Epithelial cell of proximal tubule (primary cell): ENCODE measurements around the gene TBR1. TPM values are rescaled to one million over a fixed set of nuclear protein-coding genes. Genes with fewer than 3 reads are reported as not detected.

ENCODE experiments used
- DNase-seq: peaks from one replicate; pipeline ENCODE4 v3.0.0-alpha.2; 2011; ENCODE audit warnings: low read depth
- H3K4me3 ChIP-seq: 2 replicates; pipeline ENCODE4 v1.5.1; 2011; ENCODE audit warnings: low read depth, mild to moderate bottlenecking, low read length
- total RNA-seq: library from RNA; depleted of rRNA; stranded (reverse); fragments of >200 nt; gene quantifications from 2 replicates; pipeline ENCODE4 v1.2.3, GENCODE V29; 2015
- TF ChIP-seq, protein P1 (sequence below): conservative IDR thresholded peaks from 2 replicates; pipeline ENCODE4 v1.5.1; 2012; ENCODE audit warnings: low read depth, mild to moderate bottlenecking, low read length

Gene TBR1
- total RNA-seq, 1 donor from 2014 or later, result not detected

DNA sequence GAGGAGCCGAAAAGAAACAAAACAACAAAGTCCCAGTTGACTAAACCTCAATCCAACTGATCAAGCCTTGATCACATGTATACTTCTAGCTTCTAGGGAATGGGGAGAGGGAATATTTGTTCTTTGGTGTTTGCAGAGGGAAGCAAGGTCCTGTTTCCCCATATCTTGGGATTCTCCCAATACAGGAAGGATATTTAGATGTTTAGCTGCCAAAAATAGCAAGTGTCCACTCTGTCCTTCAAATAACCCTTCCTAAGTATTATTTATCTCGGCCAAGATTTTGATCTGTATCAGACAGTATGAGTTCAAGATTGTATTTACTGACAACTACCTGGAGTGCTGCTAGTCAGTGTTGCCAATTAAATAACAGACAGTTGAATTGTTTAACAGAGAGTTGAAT is 55.5 kb downstream of the TBR1 start:
- no peak overlapping the region for H3K4me3 ChIP-seq
- DNase-seq, result no peak
- TF ChIP-seq, protein P1, sequence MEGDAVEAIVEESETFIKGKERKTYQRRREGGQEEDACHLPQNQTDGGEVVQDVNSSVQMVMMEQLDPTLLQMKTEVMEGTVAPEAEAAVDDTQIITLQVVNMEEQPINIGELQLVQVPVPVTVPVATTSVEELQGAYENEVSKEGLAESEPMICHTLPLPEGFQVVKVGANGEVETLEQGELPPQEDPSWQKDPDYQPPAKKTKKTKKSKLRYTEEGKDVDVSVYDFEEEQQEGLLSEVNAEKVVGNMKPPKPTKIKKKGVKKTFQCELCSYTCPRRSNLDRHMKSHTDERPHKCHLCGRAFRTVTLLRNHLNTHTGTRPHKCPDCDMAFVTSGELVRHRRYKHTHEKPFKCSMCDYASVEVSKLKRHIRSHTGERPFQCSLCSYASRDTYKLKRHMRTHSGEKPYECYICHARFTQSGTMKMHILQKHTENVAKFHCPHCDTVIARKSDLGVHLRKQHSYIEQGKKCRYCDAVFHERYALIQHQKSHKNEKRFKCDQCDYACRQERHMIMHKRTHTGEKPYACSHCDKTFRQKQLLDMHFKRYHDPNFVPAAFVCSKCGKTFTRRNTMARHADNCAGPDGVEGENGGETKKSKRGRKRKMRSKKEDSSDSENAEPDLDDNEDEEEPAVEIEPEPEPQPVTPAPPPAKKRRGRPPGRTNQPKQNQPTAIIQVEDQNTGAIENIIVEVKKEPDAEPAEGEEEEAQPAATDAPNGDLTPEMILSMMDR, result no peak

DNA sequence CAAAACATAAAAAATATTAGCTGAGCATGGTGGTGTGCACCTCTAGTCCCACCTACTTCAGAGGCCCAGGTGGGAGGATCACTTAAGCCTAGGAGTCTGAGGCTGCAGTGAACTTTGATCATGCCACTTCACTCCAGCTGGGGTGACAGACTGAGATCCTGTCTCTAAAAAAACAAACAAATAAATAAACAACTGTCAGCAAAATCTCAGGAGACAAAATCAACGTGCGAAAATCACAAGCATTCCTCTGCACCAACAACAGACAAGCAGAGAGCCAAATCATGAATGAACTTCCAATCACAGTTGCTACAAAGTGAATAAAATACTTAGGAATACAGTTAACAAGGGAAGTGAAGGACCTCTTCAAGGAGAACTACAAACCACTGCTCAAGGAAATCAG is 58.8 kb downstream of the TBR1 start:
- H3K4me3 ChIP-seq, result no peak overlapping the region
- no peak for DNase-seq
- TF ChIP-seq, protein P1, result no peak

Other genes starting within 250 kb of the TBR1 start
- 123 and 194 TPM in 2 replicates for gene PSMD14, start 107.9 kb upstream of the TBR1 start, total RNA-seq
- gene SLC4A10, start 208.1 kb downstream of the TBR1 start, total RNA-seq, result not detected in 2 replicates